Measurements from ENCODE around the gene UNC5B. TPM values are rescaled to one million over a fixed set of nuclear protein-coding genes. Genes with fewer than 3 reads are reported as not detected.

Gene UNC5B
- total RNA-seq, 1 donor = 20.6 TPM

DNA sequence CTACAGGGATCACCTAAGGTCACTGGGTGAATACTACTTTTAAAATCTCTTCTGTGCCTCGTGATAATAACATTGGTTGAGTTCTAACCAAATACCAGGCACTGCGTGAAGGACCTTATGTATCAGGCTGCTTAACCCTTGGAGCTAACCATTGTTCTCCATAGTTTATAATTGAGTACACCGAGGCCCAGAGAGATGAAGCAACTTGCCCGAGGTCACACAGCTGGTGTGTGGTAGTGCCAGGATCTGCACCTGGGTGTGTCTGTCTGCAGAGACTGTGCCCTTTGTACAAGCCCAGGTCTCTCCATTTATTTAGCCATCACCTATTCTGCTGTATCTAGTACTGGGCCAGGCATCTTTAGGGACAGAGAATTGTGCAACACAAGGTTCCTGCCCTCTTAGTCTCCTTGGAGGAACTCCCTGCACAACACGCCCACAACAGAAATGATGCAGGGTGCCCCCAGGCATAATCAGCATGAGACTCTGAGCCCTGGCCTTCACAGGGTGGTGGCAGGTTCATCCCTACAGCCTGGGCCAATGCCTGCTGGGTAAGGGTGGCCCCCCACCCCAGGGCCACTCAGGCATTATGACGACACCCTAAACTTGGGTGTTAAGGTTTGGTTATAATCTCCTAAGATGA, 31.5 kb downstream of the UNC5B start:
- no peak for TF ChIP-seq CTCF (IDR thresholded peaks at IDR 0.05; ENCODE audit: insufficient read depth, low read length)
- DNase-seq (ENCODE audit: low read depth) = peak; percentile 42

DNA sequence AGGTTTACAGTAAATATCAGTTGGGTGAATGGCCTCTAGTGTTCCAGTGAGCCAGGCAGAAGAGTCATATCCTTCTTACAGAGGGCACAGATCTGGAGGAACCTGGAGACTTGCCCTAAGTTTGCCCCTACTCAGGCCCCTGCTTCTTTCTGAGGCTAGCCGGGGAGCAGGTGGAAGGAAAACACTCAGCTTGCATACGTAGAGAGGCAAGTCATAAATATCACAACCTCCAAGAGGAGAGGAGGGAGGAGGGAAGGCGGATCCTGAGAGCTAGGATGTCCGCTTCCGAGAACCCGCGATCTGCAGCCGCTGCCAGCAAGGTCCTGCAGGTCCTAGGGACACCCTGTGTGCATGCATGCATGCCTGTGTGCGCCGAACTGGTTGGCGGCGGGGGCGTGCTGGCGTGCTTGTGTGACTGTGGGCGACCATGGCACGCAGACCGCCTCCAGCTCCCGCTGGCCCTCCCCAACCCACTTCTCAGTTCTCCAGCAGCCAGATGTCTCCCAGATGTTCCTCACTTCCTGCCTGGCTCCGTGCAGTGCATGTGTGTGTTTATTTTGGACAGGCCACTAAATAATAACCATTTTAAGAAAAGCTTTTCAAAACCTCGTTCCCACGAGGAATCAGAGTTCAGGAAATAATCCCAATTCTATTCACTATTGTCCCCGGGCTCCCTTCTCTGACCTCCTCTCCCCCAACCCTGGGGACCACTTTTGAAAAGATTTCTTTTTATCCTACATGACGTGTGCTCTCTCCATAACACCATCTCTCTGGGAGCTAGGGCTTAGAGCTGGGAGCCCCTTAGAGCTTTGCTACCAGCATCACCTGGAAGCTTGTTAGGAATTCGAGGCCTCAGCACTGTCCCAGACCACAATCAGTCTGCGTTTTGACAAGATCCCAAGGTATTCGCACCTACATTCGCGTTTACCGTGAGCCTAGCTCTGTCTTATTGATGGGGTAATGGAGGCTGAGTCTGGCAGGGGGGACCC, 32.4 kb downstream of the UNC5B start:
- peak overlapping the region; percentile 53 for H3K4me3 ChIP-seq (ENCODE audit: low read depth, low read length)
- no peak for TF ChIP-seq CTCF (IDR thresholded peaks at IDR 0.05; ENCODE audit: insufficient read depth, low read length)

More for the DNA sequence above, 31.5 kb downstream of the UNC5B start:
- peak overlapping the region; percentile 53 for H3K4me3 ChIP-seq (ENCODE audit: low read depth, low read length)

DNA sequence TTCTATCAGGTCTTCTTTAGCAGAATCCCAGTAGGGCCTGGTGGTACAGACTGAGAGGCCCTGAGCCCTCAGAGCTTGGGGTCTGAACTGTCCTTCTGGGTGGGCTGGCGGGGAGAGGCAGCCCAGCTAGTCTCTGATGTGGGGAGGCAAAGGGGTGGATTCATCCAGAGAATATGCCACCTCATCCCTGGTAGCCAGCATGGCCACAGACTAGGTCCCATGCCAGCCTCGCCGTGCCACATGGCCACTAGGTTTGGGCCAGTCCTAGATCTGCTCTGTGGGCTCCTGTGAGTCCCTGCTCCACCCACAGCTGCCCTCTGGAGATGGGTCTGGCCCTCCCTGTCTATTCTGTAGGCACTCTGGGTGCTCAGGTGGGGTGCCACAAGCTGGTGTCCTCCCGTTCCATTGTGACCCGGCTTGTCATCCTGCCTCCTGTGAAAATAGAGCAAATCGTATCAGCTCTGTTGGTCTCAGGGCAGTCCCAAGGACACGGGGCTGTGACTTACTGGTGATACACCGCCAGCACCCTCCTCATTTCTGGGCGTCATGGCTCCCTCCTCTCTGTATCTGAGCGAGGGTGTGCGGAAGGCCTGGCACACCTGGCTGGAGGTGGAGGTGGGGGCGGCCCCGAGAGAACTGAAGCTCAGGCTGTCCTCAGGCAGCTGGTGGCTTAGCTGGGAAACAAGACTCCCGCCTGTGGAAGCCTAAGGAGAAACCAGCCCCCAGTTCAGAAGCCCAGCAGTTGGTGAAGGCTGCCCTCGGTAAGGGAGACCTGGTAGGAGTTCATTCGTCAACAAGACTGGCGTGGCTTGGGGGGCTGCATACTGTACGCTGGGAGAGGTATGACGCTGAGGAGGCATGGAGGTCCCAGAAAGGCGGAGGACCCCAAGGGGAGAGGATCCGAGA, 33.3 kb downstream of the UNC5B start:
- H3K4me3 ChIP-seq (ENCODE audit: low read depth, low read length) = no peak overlapping the region
- no peak for DNase-seq (ENCODE audit: low read depth)
- TF ChIP-seq CTCF (IDR thresholded peaks at IDR 0.05; ENCODE audit: insufficient read depth, low read length) = no peak

More for the DNA sequence above, 32.4 kb downstream of the UNC5B start:
- DNase-seq (ENCODE audit: low read depth) = peak; percentile 94

DNA sequence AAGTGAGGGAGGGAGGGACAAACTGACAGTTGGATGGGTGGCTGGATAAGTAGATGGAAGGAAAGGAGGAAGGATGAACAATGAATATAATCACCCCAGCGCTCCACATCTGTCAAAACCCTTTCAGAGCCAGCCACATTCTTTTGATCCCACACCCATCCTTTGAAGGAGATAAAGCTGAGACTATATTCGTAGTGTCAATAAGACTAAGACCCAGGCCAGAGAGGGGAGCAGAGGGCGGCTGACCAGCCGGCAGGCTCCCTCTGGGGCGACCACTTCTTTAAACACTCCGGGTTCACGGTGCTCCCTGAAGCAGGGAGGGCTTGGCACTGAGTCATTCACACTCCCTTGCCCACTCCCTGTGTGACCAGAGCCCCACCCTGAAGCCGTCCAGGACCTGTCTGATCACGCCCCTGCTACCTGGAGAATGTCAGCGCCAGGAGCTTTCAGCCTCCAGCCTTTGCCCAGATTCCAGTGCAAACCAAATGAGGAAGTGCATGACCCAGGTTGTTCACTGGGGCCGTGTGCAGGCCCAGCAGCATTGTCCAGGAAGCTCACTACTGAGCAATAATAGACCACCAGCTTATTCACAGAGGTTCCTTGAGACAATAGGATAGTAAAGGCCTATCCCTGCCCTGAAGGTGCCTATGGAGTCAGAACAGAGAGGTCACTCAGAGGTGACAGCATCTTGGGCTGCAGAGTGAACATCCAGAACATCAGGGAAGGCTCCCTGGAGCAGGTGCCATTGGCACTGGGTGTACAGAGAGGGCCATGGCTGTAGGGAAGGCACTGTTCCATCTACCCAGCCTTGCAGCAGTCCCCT, 34.4 kb downstream of the UNC5B start:
- no peak for DNase-seq (ENCODE audit: low read depth)
- no peak overlapping the region for H3K4me3 ChIP-seq (ENCODE audit: low read depth, low read length)
- no peak for TF ChIP-seq CTCF (IDR thresholded peaks at IDR 0.05; ENCODE audit: insufficient read depth, low read length)

GRCh38 chr10:71247414-71247705, 35.0 kb downstream of the UNC5B start:
- no peak overlapping the region for H3K4me3 ChIP-seq (ENCODE audit: low read depth, low read length)
- no peak for TF ChIP-seq CTCF (IDR thresholded peaks at IDR 0.05; ENCODE audit: insufficient read depth, low read length)
- DNase-seq (ENCODE audit: low read depth) = no peak

DNA sequence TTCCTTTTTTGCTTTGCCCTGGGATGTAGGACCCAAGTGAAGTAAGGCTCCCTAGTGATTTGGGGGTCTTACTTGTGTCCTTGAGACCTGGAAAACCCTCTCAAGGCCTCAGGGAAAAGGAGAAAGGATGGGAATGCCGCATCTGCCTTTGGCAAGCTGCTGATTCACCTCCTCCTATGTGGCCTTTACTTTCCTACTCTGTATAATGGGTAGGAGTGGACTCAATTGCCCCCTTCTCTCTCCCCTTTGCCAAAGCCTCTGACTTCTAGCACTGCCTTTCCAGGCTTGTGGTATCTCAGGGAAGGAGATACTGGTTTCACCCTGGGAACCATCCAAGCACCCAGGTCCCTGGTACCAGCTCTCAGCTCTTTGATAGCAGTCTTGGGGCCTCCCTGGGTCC, 35.4 kb downstream of the UNC5B start:
- TF ChIP-seq CTCF (IDR thresholded peaks at IDR 0.05; ENCODE audit: insufficient read depth, low read length) = no peak
- H3K4me3 ChIP-seq (ENCODE audit: low read depth, low read length) = no peak overlapping the region
- DNase-seq (ENCODE audit: low read depth) = no peak
